Bone marrow (tissue), 2 donors: ENCODE data around the gene AMFR.

Experiments used
- DNase-seq, 2 donors: peaks; one replicate each; lab custom pipeline; 2025; lab: John Stamatoyannopoulos, UW

The AMFR gene

DNA sequence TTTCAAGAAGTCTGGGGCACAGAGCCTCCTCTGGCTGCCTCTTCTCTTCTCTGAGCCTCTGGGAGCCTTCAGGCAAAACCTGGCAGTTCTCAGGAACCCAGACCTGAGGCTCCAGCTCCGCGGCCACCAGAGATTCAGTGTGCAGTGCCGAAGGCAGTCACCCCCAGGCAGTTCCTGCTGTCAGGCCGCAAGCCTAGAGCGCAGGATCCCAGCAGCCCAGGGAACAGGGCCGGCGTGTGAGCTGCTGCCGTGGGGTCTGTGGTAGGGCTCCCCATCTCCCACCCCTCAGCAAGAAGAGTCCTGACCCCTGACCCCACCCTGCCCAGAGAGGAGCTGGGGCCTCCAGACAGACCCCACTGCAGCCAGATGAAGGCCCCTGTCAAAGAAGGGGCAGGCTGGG, 78.2 kb downstream of the AMFR start:
- DNase-seq = no peak

DNA sequence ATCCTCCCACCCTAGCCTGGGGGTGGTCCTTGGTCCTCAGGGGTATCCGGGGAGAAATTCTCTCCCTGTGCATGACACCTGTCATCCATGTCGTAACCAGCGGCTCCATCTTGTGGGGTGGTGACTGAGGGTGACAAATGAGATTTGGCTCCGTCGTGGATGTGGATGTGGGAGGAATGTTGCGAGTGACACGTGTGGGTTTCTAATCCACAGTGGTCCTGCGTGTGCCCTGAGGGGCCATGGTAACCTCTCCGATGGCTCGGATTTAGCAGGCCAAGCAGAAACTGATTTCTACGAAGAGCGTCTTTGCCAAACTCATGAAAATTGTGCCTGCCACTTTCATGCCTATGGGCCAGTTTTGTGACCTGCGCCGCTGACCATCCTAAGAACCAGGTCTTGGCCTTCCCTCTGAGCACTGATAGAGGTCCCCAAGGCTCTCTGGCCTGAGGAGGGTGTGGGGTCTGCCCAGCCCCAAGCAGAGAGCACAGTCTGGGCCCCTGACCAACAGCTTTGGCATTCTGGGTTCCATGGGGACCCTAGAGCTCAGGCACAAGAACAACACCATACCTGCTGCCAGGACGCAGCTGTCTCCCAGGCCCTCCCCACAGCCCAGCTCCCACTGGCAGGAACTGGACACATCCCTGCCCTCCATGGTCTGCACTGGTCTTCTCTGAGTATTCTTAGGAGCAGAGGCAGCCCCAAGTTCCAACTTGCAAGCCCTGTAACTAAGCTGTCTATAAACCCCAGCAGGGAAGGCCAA, 79.0 kb downstream of the AMFR start:
- DNase-seq = no peak

DNA sequence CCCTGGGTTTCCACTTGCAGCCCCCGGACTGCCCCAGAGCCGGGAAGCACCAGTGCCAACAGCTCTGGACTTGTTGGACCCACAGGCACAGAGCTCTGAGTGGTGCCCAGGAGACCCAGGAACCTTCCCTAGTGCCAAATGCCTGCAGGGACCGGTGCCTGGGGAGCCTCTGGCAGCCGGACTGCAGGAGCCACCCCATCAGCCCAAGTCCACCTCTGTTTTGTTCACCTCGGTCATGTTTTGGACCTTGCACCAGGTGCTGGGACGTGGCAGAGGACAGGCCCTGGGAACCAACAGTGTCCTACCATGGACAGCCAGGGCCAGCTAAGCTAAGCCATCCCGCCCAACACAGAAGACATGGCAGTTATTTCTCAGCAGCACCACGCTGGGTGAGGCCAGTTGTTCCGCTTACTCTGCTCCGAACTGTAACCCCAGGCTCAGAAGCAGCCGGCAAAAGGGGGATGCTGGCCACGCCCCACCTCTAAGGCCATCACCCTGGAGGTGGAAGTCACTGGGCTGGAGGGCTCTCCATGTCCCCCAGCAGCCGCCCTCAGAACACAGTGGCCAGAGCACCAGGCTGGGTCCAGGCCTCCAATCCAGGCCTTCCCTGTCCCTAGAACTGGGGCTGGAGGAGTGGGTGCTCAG, 79.8 kb downstream of the AMFR start:
- no peak for DNase-seq

- no peak for DNase-seq
These were observed 80.6 kb downstream of the AMFR start for GRCh38 chr16:56344518-56345405.

- DNase-seq = no peak
These were observed 81.5 kb downstream of the AMFR start for GRCh38 chr16:56343661-56344517.

- DNase-seq = no peak
These were observed 83.5 kb downstream of the AMFR start for GRCh38 chr16:56341656-56342399.

GRCh38 chr16:56340864-56341365, 84.4 kb downstream of the AMFR start:
- DNase-seq = no peak

- DNase-seq = no peak
These were observed 84.9 kb downstream of the AMFR start for GRCh38 chr16:56340416-56340815.

DNA sequence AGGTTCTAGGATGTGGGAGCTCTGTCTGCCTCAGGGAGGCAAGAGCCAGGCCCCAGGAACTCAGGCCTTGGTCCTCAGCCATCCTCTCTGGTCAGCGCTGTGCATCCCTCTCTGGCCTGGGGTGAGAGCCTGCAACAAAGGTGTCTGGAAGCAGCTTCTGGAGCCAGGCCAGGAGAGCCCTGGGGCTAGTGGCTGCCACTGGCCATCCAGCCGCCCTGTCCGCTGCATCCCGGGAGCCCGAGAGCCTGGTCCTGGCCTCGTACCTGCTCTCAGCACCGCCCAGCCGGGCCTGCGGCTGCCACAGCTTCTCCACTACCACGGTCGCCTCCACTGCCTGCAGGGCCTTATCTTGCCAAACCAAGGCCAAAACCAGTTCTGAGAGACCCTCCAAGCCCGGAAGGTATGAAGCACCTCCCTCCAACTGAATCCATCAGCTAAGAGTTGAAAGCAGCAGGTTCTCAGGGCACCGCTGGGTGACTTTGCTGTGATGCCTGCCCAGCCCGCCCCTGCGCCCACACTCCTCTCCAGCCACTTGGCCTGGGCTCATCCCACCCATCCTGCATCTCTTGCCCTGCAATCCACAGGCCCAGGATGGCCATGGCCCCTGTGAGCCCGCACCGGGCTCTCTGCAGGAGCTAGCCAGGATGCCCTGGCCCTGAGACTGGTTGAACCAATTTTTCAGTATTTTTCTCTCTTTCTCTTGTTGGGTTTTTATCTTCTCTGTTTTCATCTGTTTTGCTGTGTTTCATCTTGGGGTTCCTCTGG, 85.7 kb downstream of the AMFR start:
- no peak for DNase-seq

GRCh38 chr16:56338566-56339318, 86.6 kb downstream of the AMFR start:
- DNase-seq = no peak

GRCh38 chr16:56337858-56338325, 87.5 kb downstream of the AMFR start:
- DNase-seq = no peak

DNA sequence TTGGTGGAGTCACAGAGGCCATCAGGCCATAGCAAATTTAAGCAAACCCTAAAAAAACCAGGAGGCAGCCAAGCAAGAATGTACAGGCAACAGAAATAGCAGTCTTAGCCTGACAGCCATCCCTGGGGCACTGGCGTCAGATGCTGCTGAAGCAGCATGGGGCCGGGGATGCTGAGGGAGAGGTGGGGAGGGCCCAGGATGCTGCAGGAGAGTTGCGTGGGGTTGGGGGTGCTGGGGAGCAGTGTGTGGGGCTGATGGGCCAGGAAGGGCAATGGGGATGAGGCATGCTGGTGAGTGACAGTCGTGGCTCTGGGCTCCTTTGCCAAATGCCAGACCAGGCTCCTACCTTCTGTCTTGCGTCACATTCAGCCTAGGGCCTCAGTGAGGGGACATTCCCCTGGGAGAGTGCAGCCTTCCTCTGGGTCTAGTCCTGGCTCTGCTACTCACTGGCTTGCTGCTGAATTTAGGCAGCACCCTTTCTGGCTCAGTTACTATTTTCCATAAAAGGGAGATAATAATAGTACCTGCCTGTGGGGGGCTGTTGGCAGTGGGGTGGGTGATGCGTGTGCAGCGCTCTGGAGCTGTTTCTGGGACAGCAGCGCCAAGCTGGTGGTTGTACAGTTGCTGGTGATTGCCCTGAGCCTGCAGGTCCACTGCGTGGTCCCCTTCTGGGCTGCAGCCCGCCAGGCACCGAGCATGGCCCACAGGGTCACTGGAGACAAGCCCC, 88.1 kb downstream of the AMFR start:
- no peak for DNase-seq

DNA sequence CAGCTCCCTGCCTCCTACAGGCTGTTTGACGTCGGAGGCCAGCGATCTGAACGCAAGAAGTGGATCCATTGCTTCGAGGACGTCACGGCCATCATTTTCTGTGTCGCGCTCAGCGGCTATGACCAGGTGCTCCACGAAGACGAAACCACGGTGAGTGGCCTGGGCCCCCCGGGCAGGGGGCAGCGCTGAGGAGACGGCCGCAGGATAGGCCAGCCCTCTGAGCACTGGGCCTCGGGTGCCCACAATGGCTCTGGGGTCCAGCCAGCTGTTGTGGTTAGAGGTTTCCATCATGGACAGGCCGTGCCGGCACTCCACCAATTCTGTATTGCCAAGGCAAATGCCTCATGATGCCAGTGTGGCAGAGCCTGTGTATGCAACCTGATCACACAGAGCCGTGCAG, 88.6 kb downstream of the AMFR start:
- DNase-seq = no peak

GRCh38 chr16:56336071-56336688, 89.2 kb downstream of the AMFR start:
- no peak for DNase-seq

- DNase-seq = no peak
These were observed 90.6 kb downstream of the AMFR start for GRCh38 chr16:56334761-56335160.

GRCh38 chr16:56332464-56333079, 92.8 kb downstream of the AMFR start:
- no peak for DNase-seq

DNA sequence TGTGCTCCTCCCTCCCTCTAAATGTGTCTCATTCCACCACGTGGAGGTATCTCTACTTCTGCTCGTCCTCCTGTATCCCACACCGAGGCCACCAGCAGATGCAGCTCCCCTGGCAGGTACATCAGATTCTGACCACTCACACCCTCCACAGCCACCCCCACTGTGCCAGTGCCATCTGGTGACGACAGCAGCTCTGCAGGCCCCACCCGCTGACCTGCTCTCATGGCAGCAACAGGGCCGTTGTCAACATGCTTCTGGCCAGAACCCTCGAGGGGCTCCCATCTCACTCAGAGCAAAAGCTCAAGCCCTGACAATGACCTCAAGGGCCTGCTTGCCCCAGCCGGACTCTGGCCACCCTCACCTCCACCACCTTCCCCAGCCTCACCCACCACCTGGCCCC, 93.4 kb downstream of the AMFR start:
- DNase-seq = no peak

GRCh38 chr16:56331399-56331798, 93.9 kb downstream of the AMFR start:
- no peak for DNase-seq
